HepG2 (cell line): ENCODE measurements around the gene TULP3. TPM values are rescaled to one million over a fixed set of nuclear protein-coding genes. Genes with fewer than 3 reads are reported as not detected.
A peak's percentile ranks its signal among the peaks of the same experiment; 100 is the strongest.

ENCODE experiments used
- ARID3A ChIP-seq: IDR thresholded peaks from 2 replicates; pipeline ENCODE4 v1.6.1; 2012; ENCODE audit warnings: low read depth, low read length, improper control_type of control experiment
- BRF2 ChIP-seq: sonication (generic); formaldehyde crosslinking; IDR thresholded peaks from 2 replicates; pipeline ENCODE4 v1.8.1; 2022; ENCODE audit warnings: mild to moderate bottlenecking, missing genetic modification reagents
- CERS6 ChIP-seq: sonication (generic); formaldehyde crosslinking; IDR thresholded peaks from 2 replicates; pipeline ENCODE4 v1.5.0; 2020; ENCODE audit warnings: missing genetic modification reagents
- CHCHD3 ChIP-seq: sonication (generic); formaldehyde crosslinking; IDR thresholded peaks from 2 replicates; pipeline ENCODE4 v1.8.0; 2022; ENCODE audit warnings: mild to moderate bottlenecking, missing genetic modification reagents, moderate library complexity
- KAT7 ChIP-seq: IDR thresholded peaks from 2 replicates; pipeline ENCODE4 v1.6.1; 2018; ENCODE audit warnings: borderline replicate concordance, missing compliant biosample characterization
- MXD4 ChIP-seq: IDR thresholded peaks from 2 replicates; pipeline ENCODE4 v1.6.1; 2016; ENCODE audit warnings: mild to moderate bottlenecking, missing biosample characterization, missing genetic modification reagents
- NAIF1 ChIP-seq: sonication (generic); formaldehyde crosslinking; IDR thresholded peaks from 2 replicates; pipeline ENCODE4 v1.5.0; 2020; ENCODE audit warnings: mild to moderate bottlenecking, missing genetic modification reagents, borderline replicate concordance
- NR2C2 ChIP-seq: sonication (generic); formaldehyde crosslinking; IDR thresholded peaks from 2 replicates; pipeline ENCODE4 v1.4.0; 2020; ENCODE audit warnings: missing genetic modification reagents, mild to moderate bottlenecking, moderate library complexity, borderline replicate concordance
- SPEN ChIP-seq: sonication (generic); formaldehyde crosslinking; IDR thresholded peaks from 2 replicates; pipeline ENCODE4 v1.5.1; 2020; ENCODE audit warnings: low read depth, mild to moderate bottlenecking, missing genetic modification reagents
- ZC3H4 ChIP-seq: sonication (generic); formaldehyde crosslinking; IDR thresholded peaks from 2 replicates; pipeline ENCODE4 v1.4.0; 2020; ENCODE audit warnings: missing genetic modification reagents, borderline replicate concordance
- ZKSCAN1 ChIP-seq: fragments of 150-350 bp; IDR thresholded peaks from 2 replicates; pipeline ENCODE4 v1.6.1; 2014; ENCODE audit warnings: low read length
- ZNF20 ChIP-seq: sonication (generic); formaldehyde crosslinking; IDR thresholded peaks from 2 replicates; pipeline ENCODE4 v1.4.0; 2020; ENCODE audit warnings: mild to moderate bottlenecking, moderate library complexity, missing genetic modification reagents
- ZNF235 ChIP-seq: sonication (generic); formaldehyde crosslinking; IDR thresholded peaks from 2 replicates; pipeline ENCODE4 v1.8.1; 2023; ENCODE audit warnings: mild to moderate bottlenecking, missing genetic modification reagents, borderline replicate concordance
- ZNF501 ChIP-seq: sonication (generic); formaldehyde crosslinking; IDR thresholded peaks from 2 replicates; pipeline ENCODE4 v1.5.1; 2020; ENCODE audit warnings: mild to moderate bottlenecking, moderate library complexity, missing genetic modification reagents
- ZNF552 ChIP-seq: sonication (generic); formaldehyde crosslinking; IDR thresholded peaks from 2 replicates; pipeline ENCODE4 v1.9.0; 2022; ENCODE audit warnings: missing genetic modification reagents, mild to moderate bottlenecking, borderline replicate concordance
- polyA plus RNA-seq, 8 experiments: library from polyadenylated mRNA; depleted of rRNA in 3 of 8; stranded (reverse) in 7 of 8; unstranded in 1 of 8; fragments of >200 nt; fragmentation: Illumina TruSeq in 4 of 8; extraction: Trizol in 4 of 8; gene quantifications; 2 replicates each; pipeline versions ENCODE4 v1.2.1 to v1.2.3, GENCODE V29; 2011 to 2016; ENCODE audit warnings: low read depth in 4 of 8, missing spikeins in 1 of 8, mixed read lengths in 1 of 8; ENCODE audit not compliant: insufficient read depth in 1 of 8
- total RNA-seq, 5 experiments: library from RNA; depleted of rRNA; stranded (reverse); fragments of >200 nt; fragmentation: Illumina TruSeq; extraction: Trizol; gene quantifications; 2 replicates each; pipeline ENCODE4 v1.2.3, GENCODE V29; 2016; ENCODE audit warnings: low read depth in 1 of 5
- TF ChIP-seq, protein P1 (sequence below): sonication (generic); formaldehyde crosslinking; IDR thresholded peaks from 2 replicates; pipeline ENCODE4 v1.9.0; 2022; ENCODE audit warnings: missing genetic modification reagents, mild to moderate bottlenecking, borderline replicate concordance

Gene TULP3
- total and polyA plus RNA-seq, 2 of the 13 experiments (the other 11 are each of a cell fraction or from before 2014, with no cell fraction given), result 11.2 to 13.2 TPM

GRCh38 chr12:2891240-2892053, 756 bp downstream of the TULP3 start (continued):
- TF ChIP-seq ARID3A (no peak), NR2C2 (CRISPR knock-in tag) (no peak), ZNF501 (CRISPR knock-in tag) (no peak), NAIF1 (no peak), BRF2 (CRISPR knock-in tag) (no peak), KAT7 (CRISPR knock-in tag) (0 out of 2 replicates have a peak, but pooled peaks have one; percentile 2), CHCHD3 (CRISPR knock-in tag) (no peak), MXD4 (CRISPR knock-in tag) (no peak), CERS6 (CRISPR knock-in tag) (no peak), ZNF552 (CRISPR knock-in tag) (no peak), ZKSCAN1 (no peak), SPEN (CRISPR knock-in tag) (no peak), ZNF20 (CRISPR knock-in tag) (no peak), ZNF235 (CRISPR knock-in tag) (no peak), ZC3H4 (no peak)
- TF ChIP-seq, protein P1, sequence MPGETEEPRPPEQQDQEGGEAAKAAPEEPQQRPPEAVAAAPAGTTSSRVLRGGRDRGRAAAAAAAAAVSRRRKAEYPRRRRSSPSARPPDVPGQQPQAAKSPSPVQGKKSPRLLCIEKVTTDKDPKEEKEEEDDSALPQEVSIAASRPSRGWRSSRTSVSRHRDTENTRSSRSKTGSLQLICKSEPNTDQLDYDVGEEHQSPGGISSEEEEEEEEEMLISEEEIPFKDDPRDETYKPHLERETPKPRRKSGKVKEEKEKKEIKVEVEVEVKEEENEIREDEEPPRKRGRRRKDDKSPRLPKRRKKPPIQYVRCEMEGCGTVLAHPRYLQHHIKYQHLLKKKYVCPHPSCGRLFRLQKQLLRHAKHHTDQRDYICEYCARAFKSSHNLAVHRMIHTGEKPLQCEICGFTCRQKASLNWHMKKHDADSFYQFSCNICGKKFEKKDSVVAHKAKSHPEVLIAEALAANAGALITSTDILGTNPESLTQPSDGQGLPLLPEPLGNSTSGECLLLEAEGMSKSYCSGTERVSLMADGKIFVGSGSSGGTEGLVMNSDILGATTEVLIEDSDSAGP (CRISPR knock-in tag), result no peak
